Fibroblast of upper back skin (primary cell): ENCODE data around the gene SPTSSA.
"Not testable (repeated sequence)": the region's sequence is repeated elsewhere in the genome, so short reads cannot be mapped to it uniquely, and the experiment has no call there.

Experiments
- DNase-seq: peaks from one replicate; pipeline ENCODE4 v3.0.0-alpha.2; 2013

The SPTSSA gene, protein sequence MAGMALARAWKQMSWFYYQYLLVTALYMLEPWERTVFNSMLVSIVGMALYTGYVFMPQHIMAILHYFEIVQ

DNA sequence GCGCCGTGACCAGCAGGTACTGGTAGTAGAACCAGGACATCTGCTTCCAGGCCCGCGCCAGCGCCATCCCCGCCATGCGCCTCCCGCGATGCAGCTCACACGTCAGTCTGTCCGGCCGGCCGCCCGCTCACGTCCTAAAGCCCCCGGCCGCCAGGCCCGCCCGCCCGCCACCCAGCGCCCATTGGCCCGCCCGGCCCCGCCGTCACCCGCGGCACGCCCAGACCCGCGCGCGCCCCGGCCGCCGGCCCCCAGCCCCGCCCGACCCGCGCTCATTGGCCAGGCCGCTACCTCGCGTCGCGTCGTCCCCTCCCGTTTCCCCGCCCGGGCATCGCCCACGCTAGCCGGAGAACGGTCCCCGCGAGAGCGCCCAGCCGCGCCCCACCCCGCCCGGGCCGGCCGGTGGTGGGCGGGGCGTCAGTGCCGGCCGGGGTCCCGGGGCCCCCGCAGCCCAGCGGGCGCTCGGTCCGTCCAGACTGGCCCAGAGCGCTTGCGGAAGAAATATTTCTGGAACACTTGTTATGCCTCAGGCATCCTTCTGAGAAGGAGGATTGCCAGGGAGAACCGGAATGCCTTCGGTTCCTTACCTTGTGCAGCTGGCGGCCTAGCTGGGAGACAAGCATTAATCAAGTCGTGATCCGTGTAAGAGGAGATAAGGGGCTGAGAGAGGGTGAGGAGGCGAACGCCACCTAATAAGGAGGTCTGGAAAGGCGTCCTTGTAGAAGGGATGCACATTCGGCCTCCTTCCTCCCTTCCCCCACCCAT lies at the start of gene SPTSSA:
Gene SPTSSA (minus strand): TSS at position 109 of the 762 bp plus-strand sequence. CDS start 33 bp downstream, at position 76.
- DNase-seq, result peak; percentile 92

DNA sequence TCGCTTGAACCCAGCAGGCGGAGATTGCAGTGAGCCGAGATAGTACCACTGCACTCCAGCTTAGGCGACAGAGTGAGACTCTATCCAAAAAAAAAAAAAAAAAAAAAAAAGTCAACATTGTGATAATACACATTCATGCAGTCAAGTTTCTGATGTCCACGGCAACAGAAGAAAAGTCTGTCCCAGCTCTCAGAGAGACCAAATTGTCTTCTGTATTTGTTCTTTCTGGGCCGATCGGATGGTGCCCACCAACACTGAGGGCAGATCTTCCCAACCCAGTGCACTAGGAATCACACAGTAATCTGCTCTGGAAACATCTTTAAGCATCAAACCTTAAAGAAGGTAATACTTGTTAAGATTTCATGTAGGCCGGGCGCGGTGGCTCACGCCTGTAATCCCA lies 45.8 kb upstream of the SPTSSA start:
- DNase-seq, result no peak

DNA sequence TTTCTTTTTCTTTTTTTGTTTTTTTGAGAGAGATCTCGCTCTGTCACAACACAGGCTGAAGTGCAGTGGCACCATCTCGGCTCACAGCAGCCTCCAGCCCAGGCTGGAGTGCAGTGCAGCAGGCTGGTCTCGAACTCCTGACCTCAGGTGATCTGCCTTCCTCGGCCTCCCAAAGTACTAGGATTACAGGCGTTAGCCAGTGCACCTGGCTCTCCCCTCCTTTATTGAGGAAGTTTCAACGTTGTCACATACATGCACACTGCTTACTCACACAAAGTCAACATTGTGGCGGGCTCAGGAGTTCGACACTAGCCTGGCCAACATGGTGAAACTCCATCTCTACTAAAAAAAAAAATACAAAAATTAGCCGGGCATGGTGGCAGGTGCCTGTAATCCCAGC lies 45.4 kb upstream of the SPTSSA start:
- DNase-seq, result no peak

- DNase-seq, result not testable (repeated sequence)
Measured at GRCh38 chr14:34505124-34505491, 43.1 kb upstream of the SPTSSA start.

GRCh38 chr14:34504027-34504426 lies 42.0 kb upstream of the SPTSSA start:
- DNase-seq, result not testable (repeated sequence)

DNA sequence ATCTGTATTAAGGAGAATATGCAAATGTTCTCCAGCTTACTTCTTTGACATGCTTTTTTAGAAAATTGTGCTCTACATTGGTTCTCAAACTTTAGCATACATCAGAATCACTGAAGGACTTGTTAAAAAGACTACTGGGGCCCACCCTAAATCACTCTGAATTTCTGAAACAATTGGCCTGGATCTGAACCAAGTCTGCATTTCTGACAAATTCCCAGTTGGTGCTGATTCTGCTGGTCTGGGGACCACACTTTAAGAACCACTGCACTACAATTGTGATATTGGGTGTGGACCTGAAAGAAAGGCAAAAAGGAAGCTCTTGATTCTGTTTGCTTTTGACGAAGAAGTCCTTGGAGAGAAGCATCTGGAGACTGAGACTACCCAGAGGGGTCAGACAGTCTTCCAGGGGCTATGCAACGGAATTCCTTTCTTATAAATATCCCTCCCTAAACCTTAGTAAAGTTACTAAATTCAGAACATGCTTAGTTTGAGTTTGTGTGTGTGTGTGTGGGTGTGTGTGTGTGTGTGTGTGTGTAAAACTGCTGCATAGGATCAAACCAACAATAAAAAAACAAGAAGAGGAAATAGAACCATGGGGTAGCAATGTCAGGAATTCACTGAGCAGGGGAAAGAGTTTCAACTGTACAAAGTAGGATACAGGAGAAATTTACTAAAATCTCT lies 40.6 kb upstream of the SPTSSA start:
- peak; percentile 56 for DNase-seq

- DNase-seq, result peak; percentile 41
Measured at GRCh38 chr14:34502001-34502400, 40.0 kb upstream of the SPTSSA start.

- DNase-seq, result peak; percentile 11
Measured at GRCh38 chr14:34501004-34501580, 39.1 kb upstream of the SPTSSA start.

DNA sequence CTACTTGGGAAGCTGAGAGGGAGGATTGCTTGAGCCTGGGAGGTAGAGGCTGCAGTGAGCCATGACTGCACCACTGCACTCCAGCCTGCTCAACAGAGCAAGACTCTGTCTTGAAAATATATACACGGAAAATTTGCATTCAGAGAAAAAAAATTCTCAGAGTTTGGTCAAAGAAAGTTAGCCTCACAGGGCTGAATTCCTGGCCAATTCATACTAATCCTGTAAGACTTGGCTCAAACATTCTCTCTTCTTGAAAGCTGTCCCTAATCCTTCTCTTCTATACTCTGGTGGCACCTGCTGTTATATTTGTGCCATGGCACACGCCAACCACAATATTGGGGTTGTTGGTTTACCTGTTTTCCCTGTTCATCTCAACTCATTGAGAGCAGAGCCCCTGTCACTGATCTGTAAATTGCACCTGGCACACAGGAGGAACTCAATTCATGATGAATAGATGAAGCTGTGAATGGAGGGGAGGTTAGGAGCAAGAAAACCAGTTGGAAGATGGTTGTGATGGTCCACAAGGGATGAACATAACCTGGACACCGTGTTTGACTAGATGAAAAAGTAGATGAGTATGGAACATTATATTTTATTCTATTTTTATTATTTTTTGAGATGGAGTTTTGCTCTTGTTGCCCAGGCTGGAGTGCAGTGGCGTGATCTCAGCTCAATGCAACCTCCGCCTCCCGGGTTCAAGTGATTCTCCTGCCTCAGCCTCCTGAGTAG lies 36.8 kb upstream of the SPTSSA start:
- DNase-seq, result peak; percentile 21

DNA sequence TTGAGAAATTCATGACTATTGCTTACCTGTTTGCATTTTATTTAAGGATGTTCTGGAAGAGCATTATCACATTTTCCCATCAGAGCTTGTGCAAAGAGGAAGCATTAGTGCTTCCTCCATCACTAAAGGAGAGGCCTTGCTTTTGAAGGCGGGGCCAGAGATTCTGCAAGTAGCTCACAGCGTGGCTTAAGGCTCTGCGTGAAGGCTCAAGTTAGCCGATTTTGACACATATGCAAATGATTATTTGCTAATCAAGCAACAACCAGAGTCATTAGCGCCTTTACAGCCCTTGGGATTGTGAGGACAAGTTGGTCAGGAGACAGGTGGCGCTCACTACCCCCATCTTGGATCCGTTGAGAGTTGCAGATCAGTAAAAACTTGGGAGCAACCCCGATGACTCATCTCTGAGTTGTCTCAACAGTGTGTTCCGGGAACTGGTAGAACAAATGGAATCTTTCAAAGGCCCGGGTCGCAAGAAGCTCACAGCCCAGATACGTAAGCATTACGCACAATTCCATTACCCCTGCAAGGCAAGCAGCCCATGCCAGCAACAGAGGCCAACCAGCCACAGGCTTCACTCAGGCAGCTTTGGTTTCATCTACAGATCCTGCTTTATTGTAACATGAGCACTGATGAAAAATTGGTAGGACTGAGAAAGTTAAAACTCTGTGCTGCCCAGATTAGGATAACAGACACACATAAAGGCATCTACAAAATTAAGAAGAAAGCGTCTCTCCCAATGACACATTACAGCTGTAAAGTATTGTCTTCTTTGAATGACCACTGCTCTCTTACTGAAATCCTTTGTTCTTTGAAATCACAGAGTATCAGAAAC lies 34.9 kb upstream of the SPTSSA start:
- DNase-seq, result peak; percentile 98

DNA sequence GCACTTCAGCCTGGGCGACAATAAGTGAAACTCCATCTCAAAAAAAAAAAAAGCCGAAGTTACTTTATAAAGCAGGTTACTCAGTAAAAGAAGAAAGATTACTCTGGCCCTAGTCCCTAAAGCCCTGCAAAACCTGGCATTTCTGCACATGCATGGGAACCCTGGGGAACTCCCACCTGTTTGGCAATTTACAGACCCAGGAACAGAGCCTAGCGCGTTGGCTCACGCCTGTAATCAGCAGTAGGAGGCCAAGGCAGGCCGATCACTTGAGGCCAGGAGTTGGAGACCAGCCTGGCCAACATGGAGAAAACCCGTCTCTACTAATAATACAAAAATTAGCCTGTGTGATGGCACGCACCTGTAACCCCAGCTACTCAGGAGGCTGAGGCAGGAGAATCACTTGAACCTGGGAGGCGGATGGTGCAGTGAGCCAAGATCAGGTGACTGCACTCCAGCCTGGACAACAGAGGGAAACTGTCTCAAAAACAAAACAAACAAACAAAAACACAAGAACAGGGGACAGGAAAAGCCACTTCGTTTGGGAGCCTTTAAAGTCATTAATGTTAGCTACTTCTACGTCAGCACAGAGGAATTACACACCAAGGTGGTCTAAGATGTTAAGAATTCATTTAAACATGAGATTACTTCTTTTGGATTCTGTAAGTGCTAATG lies 34.1 kb upstream of the SPTSSA start:
- DNase-seq, result no peak

- no peak for DNase-seq
Measured at GRCh38 chr14:34489324-34489723, 27.3 kb upstream of the SPTSSA start.

DNA sequence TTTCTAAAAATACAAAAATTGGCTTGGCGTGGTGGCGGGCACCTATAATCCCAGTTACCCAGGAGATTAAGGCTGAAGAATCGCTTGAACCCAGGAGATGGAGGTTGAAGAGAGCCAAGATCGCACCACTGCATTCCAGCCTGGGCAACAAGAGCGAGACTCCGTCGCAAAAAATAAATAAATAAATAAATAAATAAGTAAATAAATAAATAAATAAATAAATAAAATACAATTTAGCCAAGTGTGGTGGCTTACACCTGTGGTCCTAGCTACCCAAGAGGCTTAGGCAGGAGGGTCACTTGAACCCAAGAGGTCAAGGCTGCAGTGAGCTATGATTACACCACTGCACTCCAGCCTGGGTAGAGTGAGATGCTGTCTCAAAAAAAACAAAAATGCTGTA lies 26.5 kb upstream of the SPTSSA start:
- DNase-seq, result no peak

- DNase-seq, result no peak
Measured at GRCh38 chr14:34484726-34485125, 22.7 kb upstream of the SPTSSA start.

DNA sequence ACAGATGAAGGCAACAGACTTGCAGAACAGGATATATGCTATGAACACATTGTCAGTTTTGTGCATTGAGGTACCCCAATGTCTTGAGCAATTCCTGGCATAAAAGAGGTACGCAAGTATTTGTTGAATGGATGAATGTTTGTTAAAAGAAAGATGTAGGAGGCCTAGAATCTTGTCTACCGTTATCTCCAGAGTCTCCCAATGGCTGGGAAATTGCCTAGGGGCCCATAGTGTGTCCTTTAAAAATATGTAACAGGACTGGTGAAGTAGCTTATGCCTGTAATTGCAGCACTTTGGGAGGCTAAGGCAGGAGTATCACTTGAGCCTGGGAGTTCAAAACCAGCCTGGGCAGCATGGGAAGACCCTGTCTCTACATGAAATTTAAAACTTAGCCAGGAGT lies 20.4 kb upstream of the SPTSSA start:
- no peak for DNase-seq

DNA sequence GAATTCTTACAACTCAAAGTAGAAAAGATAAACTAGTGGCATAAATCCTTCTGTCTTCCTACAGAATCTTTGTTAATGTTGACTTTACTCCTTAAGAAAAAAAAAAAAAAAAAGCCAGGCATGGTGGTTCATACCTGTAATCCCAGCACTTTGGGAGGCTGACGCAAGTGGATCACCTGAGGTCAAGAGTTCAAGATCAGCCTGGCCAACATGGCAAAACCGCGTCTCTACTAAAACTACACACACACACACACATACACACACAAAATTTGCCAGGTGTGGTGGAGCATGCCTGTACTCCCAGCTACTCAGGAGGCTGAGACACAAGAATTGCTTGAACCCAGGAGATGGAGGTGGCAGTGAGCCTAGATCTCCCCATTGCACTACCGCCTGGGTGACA lies 17.7 kb upstream of the SPTSSA start:
- DNase-seq, result no peak

DNA sequence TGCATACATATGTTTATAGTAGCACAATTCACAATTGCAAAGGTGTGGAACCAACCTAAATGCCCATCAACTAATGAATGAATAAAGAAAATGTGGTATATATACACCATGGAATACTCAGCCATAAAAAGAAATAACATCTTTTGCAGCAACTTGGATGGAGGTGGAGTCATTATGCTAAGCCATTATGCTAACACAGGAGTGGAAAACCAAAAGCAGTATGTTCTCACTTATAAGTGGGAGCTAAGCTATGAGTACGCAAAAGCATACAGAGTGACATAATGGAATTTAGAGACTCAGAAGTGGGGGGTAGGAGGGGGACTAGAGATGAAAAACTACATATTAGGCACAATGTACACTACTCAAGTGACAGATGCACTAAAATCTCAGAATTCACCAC lies 16.2 kb upstream of the SPTSSA start:
- DNase-seq, result no peak

DNA sequence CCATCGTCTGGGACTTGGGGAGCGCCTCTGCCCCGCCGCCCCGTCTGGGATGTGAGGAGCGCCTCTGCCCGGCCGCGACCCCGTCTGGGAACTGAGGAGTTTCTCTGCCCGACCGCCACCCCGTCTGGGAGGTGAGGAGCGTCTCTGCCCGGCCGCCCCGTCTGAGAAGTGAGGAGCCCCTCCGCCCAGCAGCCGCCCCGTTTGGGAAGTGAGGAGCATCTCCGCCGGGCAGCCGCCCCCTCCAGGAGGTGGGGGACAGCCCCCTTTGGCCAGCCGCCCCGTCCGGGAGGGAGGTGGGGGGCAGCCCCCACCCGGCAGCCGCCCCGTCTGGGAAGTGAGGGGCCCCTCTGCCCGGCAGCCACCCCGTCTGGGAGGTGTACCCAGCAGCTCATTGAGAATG lies 14.0 kb upstream of the SPTSSA start:
- DNase-seq, result not testable (repeated sequence)

DNA sequence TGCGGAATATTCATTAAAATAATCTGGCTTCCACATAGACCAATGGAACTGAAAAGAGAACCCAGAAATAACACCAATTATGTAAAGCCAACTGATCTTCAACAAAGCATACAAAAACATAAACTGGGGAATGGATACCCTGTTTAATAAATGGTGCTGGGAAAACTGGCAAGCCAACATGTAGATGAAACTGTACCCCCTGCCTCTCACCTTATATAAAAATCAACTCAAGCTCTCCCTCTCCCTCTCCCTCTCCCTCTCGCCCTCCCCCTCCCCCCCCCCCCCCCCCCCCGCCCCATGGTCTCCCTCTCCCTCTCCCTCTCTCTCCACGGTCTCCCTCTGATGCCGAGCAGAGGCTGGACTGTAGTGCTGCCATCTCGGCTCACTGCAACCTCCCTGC lies 13.1 kb upstream of the SPTSSA start:
- no peak for DNase-seq

- no peak for DNase-seq
Measured at GRCh38 chr14:34474187-34474679, 12.2 kb upstream of the SPTSSA start.

DNA sequence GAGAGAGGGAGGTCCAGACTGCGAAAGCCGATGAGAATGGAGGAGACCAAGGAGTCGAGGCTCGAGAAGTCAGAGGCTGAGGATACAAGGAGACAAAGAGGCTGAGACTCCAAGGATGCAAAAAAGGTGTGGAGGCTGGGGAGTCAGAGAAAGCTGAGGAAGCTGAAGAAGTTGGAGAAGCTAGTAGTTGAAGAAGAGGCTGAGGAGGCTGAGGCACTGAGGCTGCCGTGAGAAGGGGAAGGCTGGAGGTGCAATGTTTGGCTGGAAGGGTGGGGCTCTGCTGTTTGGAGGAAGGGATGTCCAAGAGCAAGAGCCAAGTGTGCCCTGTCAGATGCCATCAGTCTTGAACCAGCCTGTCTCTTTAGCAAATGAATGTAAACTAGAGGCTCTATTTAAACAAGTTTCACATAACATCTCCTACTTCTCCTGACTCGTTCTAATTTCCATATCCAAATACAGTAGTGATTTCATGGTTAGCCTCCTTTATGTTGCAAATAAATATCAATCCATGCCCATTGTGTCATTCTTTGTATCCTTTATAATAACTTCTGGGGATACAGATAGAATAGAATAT lies 10.8 kb upstream of the SPTSSA start:
- DNase-seq, result no peak
